Breast epithelium (tissue), 3 donors: ENCODE data around the gene RASGEF1B.

Experiments
- POLR2A ChIP-seq: fragments of 450-650 bp; IDR thresholded peaks from one replicate; pipeline ENCODE4 v1.6.1; 2016; ENCODE audit warnings: antibody characterized with exemption, mild to moderate bottlenecking, moderate library complexity
- TF ChIP-seq, protein P1 (sequence below), 3 donors: fragments of 450-650 bp; IDR thresholded peaks; one replicate each; pipeline ENCODE4 v1.5.1; 2016 to 2017; ENCODE audit warnings: antibody characterized with exemption in 3 of 3, mild to moderate bottlenecking in 3 of 3, moderate library complexity in 3 of 3

DNA sequence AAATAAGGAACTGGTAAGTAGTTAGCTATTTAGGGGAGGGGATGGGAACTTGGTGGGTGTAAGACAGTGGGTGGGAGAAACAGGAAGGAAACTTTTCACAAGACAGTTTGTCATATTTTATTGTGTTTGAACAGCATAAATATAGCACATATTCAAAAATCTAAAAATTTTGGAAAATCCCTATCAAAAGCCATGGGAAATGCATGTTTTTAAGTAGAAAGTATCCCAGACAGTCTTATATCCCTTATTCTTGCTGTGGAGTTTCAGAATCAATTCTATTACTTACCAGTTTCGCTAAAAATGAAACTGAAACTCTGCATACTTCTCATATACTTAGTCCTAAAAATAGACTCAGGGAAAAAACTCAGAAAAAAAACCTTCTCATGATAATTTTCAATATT, 22.3 kb upstream of the RASGEF1B start:
- TF ChIP-seq, protein P1, sequence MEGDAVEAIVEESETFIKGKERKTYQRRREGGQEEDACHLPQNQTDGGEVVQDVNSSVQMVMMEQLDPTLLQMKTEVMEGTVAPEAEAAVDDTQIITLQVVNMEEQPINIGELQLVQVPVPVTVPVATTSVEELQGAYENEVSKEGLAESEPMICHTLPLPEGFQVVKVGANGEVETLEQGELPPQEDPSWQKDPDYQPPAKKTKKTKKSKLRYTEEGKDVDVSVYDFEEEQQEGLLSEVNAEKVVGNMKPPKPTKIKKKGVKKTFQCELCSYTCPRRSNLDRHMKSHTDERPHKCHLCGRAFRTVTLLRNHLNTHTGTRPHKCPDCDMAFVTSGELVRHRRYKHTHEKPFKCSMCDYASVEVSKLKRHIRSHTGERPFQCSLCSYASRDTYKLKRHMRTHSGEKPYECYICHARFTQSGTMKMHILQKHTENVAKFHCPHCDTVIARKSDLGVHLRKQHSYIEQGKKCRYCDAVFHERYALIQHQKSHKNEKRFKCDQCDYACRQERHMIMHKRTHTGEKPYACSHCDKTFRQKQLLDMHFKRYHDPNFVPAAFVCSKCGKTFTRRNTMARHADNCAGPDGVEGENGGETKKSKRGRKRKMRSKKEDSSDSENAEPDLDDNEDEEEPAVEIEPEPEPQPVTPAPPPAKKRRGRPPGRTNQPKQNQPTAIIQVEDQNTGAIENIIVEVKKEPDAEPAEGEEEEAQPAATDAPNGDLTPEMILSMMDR (IDR thresholded peaks at IDR 0.05), result no peak
- TF ChIP-seq POLR2A, result no peak
